ENCODE measurements around the gene ABCF1.
A peak's percentile ranks its signal among the peaks of the same experiment; 100 is the strongest.

Gene ABCF1

DNA sequence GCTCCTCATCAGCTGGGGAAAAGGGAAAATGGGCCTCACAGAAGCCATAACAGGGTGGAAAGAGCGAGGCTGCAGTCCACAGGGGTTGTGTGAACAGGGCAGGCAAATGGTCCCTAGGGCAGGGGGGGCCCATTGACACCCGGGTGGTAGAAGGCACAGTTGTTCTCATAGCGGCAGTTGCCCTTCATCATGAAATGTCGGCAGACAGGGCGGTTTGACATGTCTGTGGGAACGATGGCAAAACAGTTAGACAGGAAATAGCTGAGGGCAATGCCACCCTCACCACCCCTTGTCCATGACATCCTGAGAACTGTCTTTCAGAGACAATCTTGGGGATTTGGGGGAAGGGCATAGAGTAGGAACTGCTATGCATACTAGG is 30.2 kb downstream of the ABCF1 start:
- no peak for DNase-seq (ENCODE audit: low read depth in 3 of 3)

- no peak for DNase-seq (ENCODE audit: low read depth in 3 of 3)
Observed at GRCh38 chr6:30601815-30602641, 30.8 kb downstream of the ABCF1 start.

DNA sequence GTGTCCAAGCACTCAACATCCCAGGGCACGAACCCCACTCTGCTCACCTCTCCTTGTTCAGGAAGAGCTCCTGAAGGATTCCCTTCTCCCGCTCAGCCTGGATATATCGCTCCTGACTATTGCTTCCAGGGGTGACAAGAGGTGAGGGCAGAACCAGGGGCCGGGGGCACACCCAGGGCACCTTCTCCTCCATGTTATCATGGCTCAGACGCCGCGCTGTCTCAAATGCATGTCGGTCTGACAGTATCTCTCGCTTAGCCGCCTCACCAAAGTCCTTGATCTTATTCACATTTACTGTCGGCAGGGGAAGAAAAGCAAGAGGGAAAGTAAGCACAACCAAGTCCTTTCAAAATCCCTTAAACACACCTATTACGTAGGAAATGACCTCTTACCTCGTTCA is 32.7 kb downstream of the ABCF1 start:
- DNase-seq (ENCODE audit: low read depth in 3 of 3), result no peak

GRCh38 chr6:30610065-30610464 is 38.8 kb downstream of the ABCF1 start:
- no peak for DNase-seq (ENCODE audit: low read depth in 3 of 3)

DNA sequence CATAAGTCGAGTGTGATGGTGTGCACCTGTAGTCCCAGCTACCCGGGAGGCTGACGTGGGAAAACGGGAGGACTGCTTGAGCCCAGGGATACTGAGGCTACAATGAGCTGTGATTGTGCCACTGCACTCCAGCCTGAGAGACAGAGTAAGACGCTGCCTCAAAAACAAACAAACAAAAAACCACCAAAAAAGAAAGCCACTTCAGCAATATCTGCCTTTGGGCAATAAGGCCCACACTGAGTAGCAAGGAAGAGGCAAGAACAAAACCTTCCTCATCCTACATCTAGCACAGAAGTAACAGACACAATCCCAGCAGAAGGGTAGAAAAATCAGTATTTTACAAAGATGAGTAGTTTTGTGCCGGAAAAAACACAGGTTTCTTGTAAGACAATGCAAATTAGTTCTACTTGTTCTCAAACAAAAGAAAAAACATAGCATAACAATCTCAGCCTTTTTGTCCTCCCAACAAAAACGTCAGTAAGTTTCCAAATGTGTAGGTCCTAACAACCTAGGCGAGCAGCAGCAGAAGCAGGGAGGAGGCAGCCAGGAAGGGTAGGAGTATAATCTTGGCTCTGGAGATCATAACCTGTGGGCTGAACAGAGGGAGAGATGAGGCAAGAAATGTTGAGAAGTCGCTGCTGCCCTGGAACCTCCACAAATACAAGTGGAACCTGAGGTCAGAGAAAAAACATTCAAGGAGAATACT is 40.1 kb downstream of the ABCF1 start:
- no peak for DNase-seq (ENCODE audit: low read depth in 3 of 3)

DNA sequence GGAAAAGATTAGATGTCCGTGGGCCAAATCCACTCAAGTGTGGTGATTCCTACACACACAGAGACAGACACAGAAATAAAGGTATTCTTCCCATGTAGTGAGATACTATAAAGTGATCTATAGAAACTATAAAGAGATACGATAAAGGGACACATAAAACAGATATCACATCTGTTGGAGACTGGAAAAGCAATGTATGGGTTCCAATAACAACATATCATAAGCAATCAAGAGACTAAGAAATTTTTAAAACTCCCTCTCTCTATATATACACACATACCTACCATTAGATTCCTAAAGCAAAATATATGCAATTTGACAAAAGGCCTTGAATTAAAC is 40.6 kb downstream of the ABCF1 start:
- no peak for DNase-seq (ENCODE audit: low read depth in 3 of 3)

DNA sequence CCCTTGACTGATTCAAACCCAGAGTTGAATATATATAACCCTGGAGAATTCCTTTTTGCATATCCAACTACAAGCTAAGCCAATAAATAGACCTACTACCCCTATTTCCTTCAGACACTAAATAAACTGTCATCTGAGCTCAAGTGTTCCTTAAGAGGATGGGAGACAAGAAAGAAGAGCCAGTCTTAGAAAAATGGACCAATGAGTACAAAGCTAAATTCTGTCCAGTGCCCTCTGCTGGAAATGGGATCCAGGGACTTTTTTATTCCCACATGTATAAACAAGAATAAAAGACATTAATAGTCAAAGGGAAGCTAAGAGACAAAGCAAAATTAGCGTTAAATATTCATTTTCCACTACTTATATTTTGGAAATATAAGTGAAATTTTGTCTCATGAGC is 41.0 kb downstream of the ABCF1 start:
- no peak for DNase-seq (ENCODE audit: low read depth in 3 of 3)

- no peak for DNase-seq (ENCODE audit: low read depth in 3 of 3)
Observed at GRCh38 chr6:30612687-30613248, 41.5 kb downstream of the ABCF1 start.

- no peak for DNase-seq (ENCODE audit: low read depth in 3 of 3)
Observed at GRCh38 chr6:30613251-30614043, 42.2 kb downstream of the ABCF1 start.

DNA sequence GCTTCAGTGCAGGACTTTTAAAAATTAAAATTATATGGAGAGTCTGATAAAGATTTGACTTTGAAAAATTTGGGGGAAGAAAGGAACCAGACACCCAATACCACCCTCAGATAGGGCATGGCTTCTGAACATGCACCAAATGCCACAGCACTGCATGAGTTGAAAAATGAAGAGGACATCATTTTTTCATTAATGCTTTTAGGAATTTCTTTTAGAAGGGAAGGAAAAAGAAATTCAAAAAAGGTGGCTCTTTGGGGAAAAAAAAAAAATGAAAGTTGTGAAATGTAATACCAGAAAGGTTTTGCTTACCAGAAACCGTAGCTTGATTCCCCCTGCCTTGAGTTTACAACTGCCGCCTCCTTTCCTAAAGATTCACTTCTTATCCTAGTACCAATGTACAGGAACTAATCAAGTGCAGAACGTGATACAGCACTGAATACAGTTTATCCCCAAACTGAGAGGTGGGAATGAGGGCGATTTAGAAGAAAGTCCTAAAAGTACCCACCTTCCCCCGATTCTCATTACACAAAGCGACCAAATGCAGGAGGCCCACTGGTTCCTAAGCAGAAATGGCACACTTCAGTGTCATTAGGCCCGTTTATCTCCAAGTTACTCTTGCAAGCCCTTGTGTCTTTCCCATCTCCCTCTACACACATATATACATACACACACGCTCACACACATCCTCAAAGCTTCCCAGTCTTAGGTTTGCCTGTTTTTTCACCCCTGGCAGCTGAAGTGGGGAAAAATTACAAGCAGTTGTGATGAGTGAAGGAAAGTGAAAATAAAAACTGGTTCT is 43.0 kb downstream of the ABCF1 start:
- no peak for DNase-seq (ENCODE audit: low read depth in 3 of 3)

GRCh38 chr6:30614843-30615218 is 43.6 kb downstream of the ABCF1 start:
- DNase-seq (ENCODE audit: low read depth in 3 of 3), result peak; percentile 65 to 77 (median 68)

GRCh38 chr6:30615219-30615957 is 44.1 kb downstream of the ABCF1 start:
- DNase-seq (ENCODE audit: low read depth in 3 of 3), result no peak

DNA sequence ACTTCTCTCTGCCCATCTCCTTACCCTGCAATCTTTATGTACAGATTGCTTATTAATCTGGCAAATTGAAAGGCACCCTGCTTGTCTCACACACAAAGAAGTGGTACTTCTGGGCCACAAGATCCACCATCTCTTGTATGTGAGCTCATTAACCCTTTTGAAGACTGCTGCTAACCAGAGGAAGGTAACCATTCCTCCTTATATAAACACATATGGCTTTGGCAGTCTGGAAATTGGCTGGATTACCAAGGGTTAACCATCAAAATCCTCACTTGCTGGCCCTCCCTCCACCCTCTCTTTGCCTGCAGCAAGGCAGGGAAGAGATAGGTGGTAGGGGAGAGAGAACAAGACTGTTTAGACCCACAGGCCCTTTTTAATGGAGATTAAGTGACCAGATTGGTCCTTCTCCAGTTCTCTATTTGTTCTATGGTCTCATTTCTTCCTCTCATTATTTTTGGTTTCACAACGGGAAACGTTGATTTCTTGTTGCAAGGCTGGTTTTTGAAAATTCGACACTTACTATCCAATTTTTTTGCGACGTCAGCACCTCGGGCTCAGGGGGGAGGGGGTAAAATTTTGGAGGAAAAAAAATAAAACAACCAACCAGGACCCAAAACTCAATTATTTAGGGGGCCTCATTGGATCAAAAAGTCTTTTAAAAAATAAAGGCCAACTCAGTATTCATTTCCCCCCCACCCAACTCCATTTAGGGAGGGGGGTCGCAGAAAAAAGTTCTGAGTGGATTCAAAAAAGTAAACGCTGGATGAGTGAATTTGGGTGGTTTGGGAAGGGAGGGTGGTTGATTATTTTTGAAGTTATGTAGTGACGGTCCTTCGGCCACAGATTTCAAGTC is 44.9 kb downstream of the ABCF1 start:
- DNase-seq (ENCODE audit: low read depth in 3 of 3), result no peak

DNA sequence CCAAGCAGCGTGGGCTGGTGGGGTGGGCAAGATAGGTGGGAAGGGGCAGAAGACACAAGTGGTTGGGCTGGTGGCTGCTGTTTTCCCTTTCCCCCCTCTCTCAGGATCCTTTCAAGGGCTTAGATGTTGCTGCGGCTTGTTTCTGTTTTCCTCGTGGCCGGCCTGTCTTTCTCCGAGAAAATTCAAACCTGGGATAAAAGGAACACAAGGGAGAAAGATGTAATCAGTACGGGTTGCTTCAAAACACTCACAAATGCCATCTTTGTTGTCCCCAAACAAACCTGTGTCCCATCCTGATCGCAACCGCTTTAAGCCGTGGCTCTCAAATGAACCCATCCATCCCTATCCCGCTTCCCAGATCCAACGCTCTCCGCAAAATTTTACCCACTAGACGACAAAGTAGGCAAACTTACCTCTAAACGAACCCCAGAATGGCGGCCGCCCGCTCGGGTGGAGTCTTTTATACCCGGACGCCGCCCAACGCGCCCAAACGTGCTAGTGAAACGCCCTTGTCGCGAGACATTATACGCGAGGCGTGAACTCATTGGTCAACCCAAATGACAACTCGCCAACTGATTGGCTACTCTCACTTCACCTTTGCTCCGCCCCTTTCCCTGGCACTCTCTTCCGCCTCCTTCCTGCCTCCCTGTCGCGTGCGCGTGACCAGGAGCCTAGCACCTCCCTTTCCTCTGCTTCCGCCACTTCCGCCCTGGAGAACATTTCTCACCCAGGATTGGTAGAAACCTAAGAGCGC is 45.7 kb downstream of the ABCF1 start, which contains the start of gene PPP1R10:
PPP1R10 (minus strand) TSS at position 433 of the 754 bp plus-strand sequence. CDS start 7,299 bp downstream, outside the sequence.
- peak; percentile 95 to 99 (median 96) for DNase-seq (ENCODE audit: low read depth in 3 of 3)

DNA sequence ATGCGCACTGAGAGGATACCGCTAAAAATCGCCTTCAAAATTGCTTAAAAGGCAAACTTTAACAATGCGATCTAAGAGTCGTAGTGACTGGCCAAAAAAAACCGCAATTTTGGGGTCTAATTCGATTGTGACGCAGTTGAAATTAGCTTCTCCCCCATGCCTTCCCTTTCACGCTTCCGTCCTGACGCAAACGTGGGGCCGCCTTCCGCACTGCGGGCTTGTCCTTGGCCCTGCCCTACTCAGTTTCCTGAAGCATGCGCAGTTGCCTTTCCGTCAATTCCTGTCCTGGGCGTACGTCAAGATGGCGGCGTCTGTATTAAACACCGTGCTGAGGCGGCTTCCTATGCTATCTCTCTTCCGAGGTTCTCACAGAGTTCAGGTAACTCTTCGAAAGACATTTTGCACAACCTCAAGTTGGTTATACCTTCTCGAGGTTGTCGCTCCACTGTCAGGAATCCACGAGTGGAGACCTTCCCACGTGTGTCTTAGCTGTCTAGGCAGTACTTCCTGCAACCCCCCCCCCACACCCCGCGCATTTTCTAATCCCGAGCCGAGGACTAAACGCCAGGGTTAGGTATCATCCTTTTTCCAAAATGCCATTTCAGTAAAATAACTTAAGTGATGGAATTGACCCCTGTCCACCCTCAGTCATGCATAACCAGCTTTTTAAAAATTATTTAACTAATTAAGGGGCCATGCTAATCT is 46.5 kb downstream of the ABCF1 start, which contains the start of gene MRPS18B:
MRPS18B (plus strand) TSS at position 276 of the 705 bp plus-strand sequence; CDS start at position 302, 26 bp downstream.
- DNase-seq (ENCODE audit: low read depth in 3 of 3), result peak; percentile 93 to 95 (median 95)

DNA sequence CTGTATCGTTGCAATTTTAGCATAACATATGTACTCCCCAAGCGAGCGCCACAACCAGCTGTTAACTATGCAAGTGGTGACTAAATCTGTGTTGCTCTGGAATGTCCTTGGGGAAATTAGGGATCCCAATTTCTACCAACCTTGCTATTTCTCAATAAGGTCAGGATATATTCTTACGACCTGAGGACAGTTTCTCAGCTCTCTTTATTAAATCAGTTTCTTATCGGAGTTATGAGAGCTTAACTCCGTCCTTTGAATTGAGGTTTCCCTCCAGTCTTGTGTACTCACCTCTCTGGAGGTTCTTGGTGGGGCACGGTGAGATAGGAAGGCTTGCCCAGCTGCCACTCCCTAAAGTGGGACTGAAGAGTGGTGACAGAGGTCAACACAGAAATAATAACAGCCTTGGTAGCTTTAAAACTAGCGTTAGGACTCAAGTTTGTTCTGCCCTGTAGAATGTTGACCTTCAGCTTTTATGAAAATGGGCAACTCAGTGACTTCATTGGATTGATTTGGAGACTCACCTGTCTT is 47.1 kb downstream of the ABCF1 start:
- no peak for DNase-seq (ENCODE audit: low read depth in 3 of 3)

DNA sequence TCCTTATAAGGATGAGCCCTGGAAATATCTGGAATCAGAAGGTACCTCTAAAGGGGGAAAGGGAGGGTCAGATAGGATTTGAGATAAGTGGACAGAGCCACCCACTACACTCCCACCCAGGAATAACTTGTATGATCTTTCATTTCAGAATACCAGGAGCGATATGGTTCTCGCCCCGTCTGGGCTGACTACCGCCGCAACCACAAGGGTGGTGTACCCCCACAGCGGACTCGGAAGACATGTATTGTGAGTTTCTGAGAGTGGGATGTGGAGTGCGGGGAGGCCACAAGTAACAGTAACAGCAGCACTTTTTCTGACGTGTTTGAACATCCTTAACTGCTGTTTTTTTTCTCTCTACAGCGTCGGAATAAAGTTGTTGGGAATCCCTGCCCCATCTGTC is 48.3 kb downstream of the ABCF1 start:
- no peak for DNase-seq (ENCODE audit: low read depth in 3 of 3)

DNA sequence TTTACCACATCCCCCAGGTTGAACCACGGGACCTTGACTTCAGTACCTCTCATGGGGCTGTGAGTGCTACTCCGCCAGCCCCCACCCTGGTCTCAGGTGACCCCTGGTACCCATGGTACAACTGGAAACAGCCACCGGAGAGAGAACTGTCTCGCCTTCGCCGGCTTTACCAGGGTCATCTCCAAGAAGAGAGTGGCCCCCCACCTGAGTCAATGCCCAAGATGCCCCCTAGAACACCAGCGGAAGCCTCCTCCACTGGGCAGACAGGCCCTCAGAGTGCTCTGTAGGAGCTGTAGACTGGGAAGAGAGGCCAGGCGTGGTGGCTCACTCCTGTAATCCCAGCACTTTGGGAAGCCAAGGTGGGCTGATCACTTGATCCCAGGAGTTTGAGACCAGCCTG is 54.3 kb downstream of the ABCF1 start:
- DNase-seq (ENCODE audit: low read depth in 3 of 3), result no peak
